ENCODE results near the gene DCST1. TPM values are rescaled to one million over a fixed set of nuclear protein-coding genes. Genes with fewer than 3 reads are reported as not detected.

Gene DCST1
- total RNA-seq, 1 donor from 2014 or later = 0.11 TPM

- peak overlapping the region; percentile 86 for H3K27ac Mint-ChIP-seq
- peaks cover 46% of the 10 kb centered on the region for H3K4me1 Mint-ChIP-seq (ENCODE audit: low read depth)
- H3K27me3 Mint-ChIP-seq (ENCODE audit: low read depth) = no peaks in the 10 kb centered on the region
- DNase-seq (ENCODE audit: low spot score) = no peak
- intact Hi-C loops (cut with micrococcal nuclease) = no loop called here
- peak overlapping the region; percentile 96 for H3K4me3 Mint-ChIP-seq (ENCODE audit: low read depth)
- no peaks in the 10 kb centered on the region for H3K9me3 Mint-ChIP-seq
- peaks cover 72% of the 10 kb centered on the region for H3K36me3 Mint-ChIP-seq (ENCODE audit: low read depth)
These were observed 22.1 kb upstream of the DCST1 start for GRCh38 chr1:155011437-155012025.

- no peaks in the 10 kb centered on the region for H3K27me3 Mint-ChIP-seq (ENCODE audit: low read depth)
- peak overlapping the region; percentile 86 for H3K27ac Mint-ChIP-seq
- H3K4me1 Mint-ChIP-seq (ENCODE audit: low read depth) = peaks cover 46% of the 10 kb centered on the region
- no peaks in the 10 kb centered on the region for H3K9me3 Mint-ChIP-seq
- H3K4me3 Mint-ChIP-seq (ENCODE audit: low read depth) = peak overlapping the region; percentile 96
- no peak for DNase-seq (ENCODE audit: low spot score)
- H3K36me3 Mint-ChIP-seq (ENCODE audit: low read depth) = peaks cover 77% of the 10 kb centered on the region
- intact Hi-C loops (cut with micrococcal nuclease) = no loop called here
These were observed 21.5 kb upstream of the DCST1 start for GRCh38 chr1:155012026-155012546.

DNA sequence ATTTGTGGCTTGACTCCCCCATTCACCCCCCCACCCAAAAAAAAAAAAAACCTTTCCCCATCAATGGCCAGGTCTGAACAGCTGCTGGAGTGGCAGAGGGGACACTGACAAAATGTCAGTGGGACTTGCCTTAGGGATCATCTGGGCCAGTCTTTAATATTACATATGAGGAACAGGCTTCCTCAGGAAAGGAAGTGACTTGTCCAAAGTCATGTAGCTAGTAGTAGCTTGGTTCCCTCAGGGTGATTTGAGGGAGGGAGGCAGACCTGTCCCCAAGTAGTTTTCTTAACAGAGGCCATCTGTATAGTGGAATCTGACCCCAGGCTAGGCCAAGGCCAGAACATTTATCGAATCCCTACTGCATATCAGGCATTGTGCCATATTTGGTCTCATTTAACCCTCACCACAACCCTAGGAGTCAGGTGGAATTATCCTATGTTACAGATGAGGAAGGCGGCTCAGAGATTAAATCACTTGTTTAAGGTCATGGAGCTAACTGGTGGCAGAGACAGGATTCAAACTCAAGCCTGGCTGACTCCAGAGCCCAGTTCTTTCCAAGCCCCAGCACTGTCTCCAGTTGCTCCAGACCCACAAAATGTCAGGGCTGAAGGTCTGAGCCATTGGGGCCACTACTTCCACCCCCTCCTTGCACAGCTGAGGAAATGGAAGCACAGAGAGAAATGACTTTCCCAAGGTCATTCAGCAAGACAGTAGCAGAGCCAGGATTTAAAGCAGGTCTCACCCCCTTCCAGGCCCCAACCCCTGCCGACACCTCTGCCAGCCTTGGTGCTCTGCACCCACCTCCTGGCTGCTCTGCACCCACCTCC lies 20.6 kb upstream of the DCST1 start:
- H3K4me1 Mint-ChIP-seq (ENCODE audit: low read depth) = peaks cover 50% of the 10 kb centered on the region
- no peaks in the 10 kb centered on the region for H3K27me3 Mint-ChIP-seq (ENCODE audit: low read depth)
- H3K36me3 Mint-ChIP-seq (ENCODE audit: low read depth) = peaks cover 82% of the 10 kb centered on the region
- H3K27ac Mint-ChIP-seq = peak overlapping the region; percentile 86
- no peak for DNase-seq (ENCODE audit: low spot score)
- H3K9me3 Mint-ChIP-seq = no peaks in the 10 kb centered on the region
- intact Hi-C loops (cut with micrococcal nuclease) = no loop called here
- peak overlapping the region; percentile 96 for H3K4me3 Mint-ChIP-seq (ENCODE audit: low read depth)

- Mint-ChIP-seq H3K9me3 (no peaks in the 10 kb centered on the region), H3K4me3 (ENCODE audit: low read depth) (peak overlapping the region; percentile 96), H3K36me3 (ENCODE audit: low read depth) (peaks cover 86% of the 10 kb centered on the region), H3K4me1 (ENCODE audit: low read depth) (peaks cover 47% of the 10 kb centered on the region), H3K27ac (peak overlapping the region; percentile 86), H3K27me3 (ENCODE audit: low read depth) (no peaks in the 10 kb centered on the region)
- intact Hi-C loops (cut with micrococcal nuclease) = no loop called here
- DNase-seq (ENCODE audit: low spot score) = no peak
These were observed 20.0 kb upstream of the DCST1 start for GRCh38 chr1:155013632-155014031.

DNA sequence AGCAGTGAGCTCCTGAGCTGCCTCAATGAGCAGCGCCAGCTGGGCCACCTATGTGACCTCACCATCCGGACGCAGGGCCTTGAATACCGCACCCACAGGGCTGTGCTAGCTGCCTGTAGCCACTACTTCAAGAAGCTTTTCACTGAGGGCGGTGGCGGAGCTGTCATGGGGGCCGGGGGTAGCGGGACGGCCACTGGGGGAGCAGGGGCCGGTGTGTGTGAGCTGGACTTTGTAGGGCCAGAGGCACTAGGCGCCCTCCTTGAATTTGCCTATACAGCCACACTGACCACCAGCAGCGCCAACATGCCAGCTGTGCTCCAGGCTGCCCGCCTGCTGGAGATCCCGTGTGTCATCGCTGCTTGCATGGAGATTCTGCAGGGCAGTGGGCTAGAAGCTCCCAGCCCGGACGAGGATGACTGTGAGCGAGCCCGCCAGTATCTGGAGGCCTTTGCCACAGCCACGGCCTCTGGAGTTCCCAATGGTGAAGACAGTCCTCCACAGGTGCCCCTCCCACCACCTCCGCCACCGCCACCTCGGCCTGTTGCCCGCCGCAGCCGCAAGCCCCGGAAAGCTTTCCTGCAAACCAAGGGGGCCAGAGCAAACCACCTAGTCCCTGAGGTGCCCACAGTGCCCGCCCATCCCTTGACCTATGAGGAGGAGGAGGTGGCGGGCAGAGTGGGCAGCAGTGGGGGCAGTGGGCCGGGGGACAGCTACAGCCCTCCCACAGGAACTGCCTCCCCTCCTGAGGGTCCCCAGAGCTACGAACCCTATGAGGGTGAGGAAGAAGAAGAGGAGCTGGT lies 18.7 kb upstream of the DCST1 start:
- no peak for DNase-seq (ENCODE audit: low spot score)
- peaks cover 54% of the 10 kb centered on the region for H3K4me1 Mint-ChIP-seq (ENCODE audit: low read depth)
- no peak overlapping the region for H3K4me3 Mint-ChIP-seq (ENCODE audit: low read depth)
- no peaks in the 10 kb centered on the region for H3K9me3 Mint-ChIP-seq
- H3K27me3 Mint-ChIP-seq (ENCODE audit: low read depth) = no peaks in the 10 kb centered on the region
- no peak overlapping the region for H3K27ac Mint-ChIP-seq
- intact Hi-C loops (cut with micrococcal nuclease) = no loop called here
- peaks cover 86% of the 10 kb centered on the region for H3K36me3 Mint-ChIP-seq (ENCODE audit: low read depth)

DNA sequence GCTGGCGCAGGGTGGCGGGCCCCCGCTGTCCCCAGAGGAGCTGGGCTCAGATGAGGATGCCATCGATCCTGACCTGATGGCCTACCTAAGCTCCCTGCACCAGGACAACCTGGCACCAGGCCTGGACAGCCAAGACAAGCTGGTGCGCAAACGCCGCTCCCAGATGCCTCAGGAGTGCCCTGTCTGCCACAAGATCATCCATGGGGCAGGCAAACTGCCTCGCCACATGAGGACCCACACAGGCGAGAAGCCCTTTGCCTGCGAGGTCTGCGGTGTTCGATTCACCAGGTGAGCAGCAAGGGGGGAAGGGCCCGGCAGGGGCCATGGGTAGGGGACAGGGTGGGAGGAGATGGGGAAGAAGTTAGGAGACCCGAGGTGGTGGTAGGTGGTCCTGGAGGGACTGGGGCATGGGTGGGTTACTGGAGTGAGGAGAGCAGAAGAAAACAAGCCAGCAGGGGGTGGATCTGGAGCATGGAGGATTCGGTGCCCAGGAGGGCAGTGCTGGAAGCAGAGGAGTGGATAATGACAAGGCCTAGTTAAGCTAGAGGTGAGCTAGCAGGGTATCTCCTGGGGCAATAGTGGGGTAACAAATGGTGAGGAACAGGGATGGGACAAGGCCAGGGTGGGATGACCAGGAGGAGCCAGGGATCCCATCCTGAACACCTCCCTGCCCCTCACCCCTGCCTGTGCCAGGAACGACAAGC lies 17.9 kb upstream of the DCST1 start:
- Mint-ChIP-seq H3K36me3 (ENCODE audit: low read depth) (peaks cover 83% of the 10 kb centered on the region), H3K27me3 (ENCODE audit: low read depth) (no peaks in the 10 kb centered on the region), H3K4me1 (ENCODE audit: low read depth) (peaks cover 56% of the 10 kb centered on the region), H3K4me3 (ENCODE audit: low read depth) (peak overlapping the region; percentile 41), H3K27ac (peak overlapping the region; percentile 42), H3K9me3 (no peaks in the 10 kb centered on the region)
- DNase-seq (ENCODE audit: low spot score) = no peak
- intact Hi-C loops (cut with micrococcal nuclease) = loop anchor here (2.0 kb wide), 2 partner anchors 37 to 69 kb away; no protein-coding TSS in a partner anchor

- Mint-ChIP-seq H3K9me3 (no peaks in the 10 kb centered on the region), H3K4me3 (ENCODE audit: low read depth) (peak overlapping the region; percentile 51), H3K4me1 (ENCODE audit: low read depth) (peaks cover 54% of the 10 kb centered on the region), H3K27ac (peak overlapping the region; percentile 51), H3K27me3 (ENCODE audit: low read depth) (no peaks in the 10 kb centered on the region), H3K36me3 (ENCODE audit: low read depth) (peaks cover 77% of the 10 kb centered on the region)
- intact Hi-C loops (cut with micrococcal nuclease) = loop anchor here (2.0 kb wide), 2 partner anchors 36 to 68 kb away; no protein-coding TSS in a partner anchor
- no peak for DNase-seq (ENCODE audit: low spot score)
These were observed 17.3 kb upstream of the DCST1 start for GRCh38 chr1:155016231-155016831.

DNA sequence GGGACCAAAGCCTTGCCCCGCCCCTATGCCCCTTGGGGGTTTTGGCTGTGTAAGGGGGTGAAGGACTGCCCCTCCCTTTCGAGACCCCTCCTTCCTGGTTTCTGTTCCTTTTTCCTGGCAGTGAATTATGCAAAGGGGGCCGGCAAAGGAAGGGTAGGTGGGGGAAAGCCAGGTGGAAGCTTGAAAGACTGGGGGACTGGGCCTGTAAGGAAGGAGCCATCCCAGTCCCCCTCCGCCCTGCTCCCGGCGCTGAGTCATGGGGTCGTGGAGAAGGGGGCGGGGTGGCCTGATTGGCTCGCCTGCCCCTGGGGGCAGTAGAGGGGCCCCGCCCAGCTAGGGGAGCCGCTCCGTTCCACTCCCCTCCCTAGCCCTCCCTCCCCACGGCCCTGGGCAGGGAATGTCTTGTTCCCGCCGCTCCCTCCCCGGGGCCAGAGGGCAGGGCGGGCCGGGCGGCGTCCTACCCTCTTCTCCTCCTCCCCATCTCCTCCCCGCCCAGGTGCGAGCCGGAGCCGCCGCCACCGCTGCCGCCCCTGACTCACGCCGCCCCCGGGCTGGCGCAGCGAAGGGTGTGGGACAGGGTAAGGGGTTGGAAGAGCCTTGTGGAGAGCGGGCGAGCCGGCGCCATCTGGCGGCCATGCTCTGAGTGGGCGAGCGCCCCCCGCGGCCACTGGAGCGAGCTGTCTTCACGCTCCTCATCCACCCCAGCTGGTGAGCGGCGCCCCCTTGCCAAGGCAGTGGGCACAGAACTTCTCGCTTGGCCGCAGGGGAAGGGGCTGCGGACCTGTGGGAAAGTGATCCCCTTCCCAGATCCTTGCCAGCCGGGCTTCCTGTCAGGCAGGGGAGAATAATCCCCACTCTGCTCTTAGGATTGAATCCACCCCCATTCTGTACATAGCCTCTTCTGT lies 16.3 kb upstream of the DCST1 start:
- intact Hi-C loops (cut with micrococcal nuclease) = loop anchor here (1.0 to 2.0 kb wide), 6 partner anchors 9 to 68 kb away; partner anchors contain the start of genes CKS1B and FLAD1
- peaks cover 51% of the 10 kb centered on the region for H3K4me1 Mint-ChIP-seq (ENCODE audit: low read depth)

GRCh38 chr1:155017946-155018316 lies 15.7 kb upstream of the DCST1 start:
- Mint-ChIP-seq H3K9me3 (no peaks in the 10 kb centered on the region), H3K4me1 (ENCODE audit: low read depth) (peaks cover 44% of the 10 kb centered on the region), H3K27ac (peak overlapping the region; percentile 46), H3K27me3 (ENCODE audit: low read depth) (no peaks in the 10 kb centered on the region), H3K4me3 (ENCODE audit: low read depth) (no peak overlapping the region), H3K36me3 (ENCODE audit: low read depth) (peaks cover 65% of the 10 kb centered on the region)
- no peak for DNase-seq (ENCODE audit: low spot score)
- intact Hi-C loops (cut with micrococcal nuclease) = loop anchor here (1.0 to 2.0 kb wide), 6 partner anchors 10 to 67 kb away; partner anchors contain the start of genes CKS1B and FLAD1

More for the DNA sequence above, 16.3 kb upstream of the DCST1 start:
- peak; percentile 82 for DNase-seq (ENCODE audit: low spot score)
- H3K4me3 Mint-ChIP-seq (ENCODE audit: low read depth) = no peak overlapping the region
- H3K27me3 Mint-ChIP-seq (ENCODE audit: low read depth) = no peaks in the 10 kb centered on the region
- H3K27ac Mint-ChIP-seq = peak overlapping the region; percentile 22
- H3K9me3 Mint-ChIP-seq = no peaks in the 10 kb centered on the region
- H3K36me3 Mint-ChIP-seq (ENCODE audit: low read depth) = peaks cover 72% of the 10 kb centered on the region

GRCh38 chr1:155018617-155019348 lies 14.8 kb upstream of the DCST1 start:
- Mint-ChIP-seq H3K9me3 (no peaks in the 10 kb centered on the region), H3K27ac (no peak overlapping the region), H3K4me1 (ENCODE audit: low read depth) (peaks cover 37% of the 10 kb centered on the region), H3K4me3 (ENCODE audit: low read depth) (no peak overlapping the region), H3K27me3 (ENCODE audit: low read depth) (no peaks in the 10 kb centered on the region), H3K36me3 (ENCODE audit: low read depth) (peaks cover 57% of the 10 kb centered on the region)
- no peak for DNase-seq (ENCODE audit: low spot score)
- intact Hi-C loops (cut with micrococcal nuclease) = no loop called here
